ENCODE results near the gene RRP36.

DNA sequence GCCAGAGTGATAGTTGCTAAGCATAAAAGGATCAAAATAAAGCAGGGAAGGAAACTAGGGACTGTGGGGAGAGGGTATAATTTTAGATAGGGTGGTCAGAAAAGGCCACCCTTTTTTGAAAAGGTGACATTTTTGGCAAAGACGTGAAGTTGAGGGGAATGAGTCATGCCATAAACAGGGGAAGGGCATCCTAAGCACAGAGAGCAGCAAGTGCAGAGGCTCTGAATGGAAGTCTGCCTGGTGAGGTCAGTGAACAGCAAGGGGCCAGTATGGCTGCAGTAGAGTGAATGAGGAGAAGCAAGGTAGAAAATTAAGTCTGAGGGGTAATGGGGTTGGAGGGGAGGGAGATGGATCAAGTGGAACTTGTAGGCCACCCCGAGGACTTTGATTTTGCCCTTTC lies 40.4 kb downstream of the RRP36 start:
- TF ChIP-seq, protein P1, sequence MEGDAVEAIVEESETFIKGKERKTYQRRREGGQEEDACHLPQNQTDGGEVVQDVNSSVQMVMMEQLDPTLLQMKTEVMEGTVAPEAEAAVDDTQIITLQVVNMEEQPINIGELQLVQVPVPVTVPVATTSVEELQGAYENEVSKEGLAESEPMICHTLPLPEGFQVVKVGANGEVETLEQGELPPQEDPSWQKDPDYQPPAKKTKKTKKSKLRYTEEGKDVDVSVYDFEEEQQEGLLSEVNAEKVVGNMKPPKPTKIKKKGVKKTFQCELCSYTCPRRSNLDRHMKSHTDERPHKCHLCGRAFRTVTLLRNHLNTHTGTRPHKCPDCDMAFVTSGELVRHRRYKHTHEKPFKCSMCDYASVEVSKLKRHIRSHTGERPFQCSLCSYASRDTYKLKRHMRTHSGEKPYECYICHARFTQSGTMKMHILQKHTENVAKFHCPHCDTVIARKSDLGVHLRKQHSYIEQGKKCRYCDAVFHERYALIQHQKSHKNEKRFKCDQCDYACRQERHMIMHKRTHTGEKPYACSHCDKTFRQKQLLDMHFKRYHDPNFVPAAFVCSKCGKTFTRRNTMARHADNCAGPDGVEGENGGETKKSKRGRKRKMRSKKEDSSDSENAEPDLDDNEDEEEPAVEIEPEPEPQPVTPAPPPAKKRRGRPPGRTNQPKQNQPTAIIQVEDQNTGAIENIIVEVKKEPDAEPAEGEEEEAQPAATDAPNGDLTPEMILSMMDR (IDR thresholded peaks at IDR 0.05; ENCODE audit: low read depth, low read length, poor library complexity, severe bottlenecking) = no peak
- no peak for TF ChIP-seq EZH2phosphoT487 (IDR thresholded peaks at IDR 0.05; ENCODE audit: borderline replicate concordance, low read length)

All from DOHH2 (cell line).